GM12878 (cell line): ENCODE measurements around the gene NOL8. TPM values are rescaled to one million over a fixed set of nuclear protein-coding genes. Genes with fewer than 3 reads are reported as not detected.

ENCODE experiments used
- ATAC-seq: fragments of 200-7000 bp; cut with Tn5 transposase; 3 replicates; pipeline ENCODE4 v1.9.1; 2020; ENCODE audit warnings: mild to moderate bottlenecking, moderate library complexity
- BruUV-seq: library from RNA; stranded (reverse); fragments of 400-500 nt; replicated peaks from 2 replicates; lab custom pipeline; 2021; lab: Mats Ljungman, UMichigan
- CTCF ChIA-PET: fragments of 300-600 bp; sonication (Branson Sonifier 250); formaldehyde crosslinking; extraction: SDS; loops from one replicate; lab custom pipeline; 2021; ENCODE audit warnings: inconsistent platforms; lab: Yijun Ruan, JAX
- POLR2A ChIA-PET: fragments of 350-600 bp; formaldehyde crosslinking; extraction: SDS; loops from one replicate; lab custom pipeline; 2021; ENCODE audit warnings: inconsistent platforms; lab: Charles Lee
- RAD21 ChIA-PET: fragments of 300-600 bp; sonication (Branson Sonifier 250); formaldehyde crosslinking; loops from one replicate; lab custom pipeline; 2023; ENCODE audit warnings: antibody characterized with exemption; ENCODE audit not compliant: unreplicated experiment; lab: Charles Lee
- SMC1A ChIA-PET: fragments of 300-600 bp; sonication (Branson Sonifier 250); formaldehyde crosslinking; loops from one replicate; lab custom pipeline; 2023; ENCODE audit not compliant: unreplicated experiment, uncharacterized antibody; lab: Charles Lee
- DNase-seq: peaks from one replicate; pipeline ENCODE4 v3.0.0-alpha.2; 2011; ENCODE audit warnings: low read depth, low spot score
- FAIRE-seq: peaks from 3 replicates; lab custom pipeline; 2011; peaks lifted over from hg19 to GRCh38; lab: Jason Lieb, UNC
- H2AFZ ChIP-seq: 2 replicates; pipeline ENCODE4 v1.6.0; 2011; ENCODE audit warnings: low read depth, low read length, control low read depth; ENCODE audit not compliant: control insufficient read depth
- H3K27ac ChIP-seq: 2 replicates; pipeline ENCODE4 v1.5.1; 2011; ENCODE audit warnings: control low read depth; ENCODE audit not compliant: control insufficient read depth, insufficient read depth
- H3K27me3 ChIP-seq, 2 experiments: replicated peaks in 1 of 2; 2 replicates each; pipeline versions ENCODE4 v1.6.0 to v1.6.1; 2011; ENCODE audit warnings: low read length in 1 of 2; ENCODE audit not compliant: control insufficient read depth in 2 of 2, insufficient read depth in 2 of 2
- H3K36me3 ChIP-seq, 2 experiments: 2 replicates each; pipeline ENCODE4 v1.5.1; 2011; ENCODE audit warnings: low read length in 1 of 2; ENCODE audit not compliant: control insufficient read depth in 2 of 2, insufficient read depth in 2 of 2
- H3K4me1 ChIP-seq: 2 replicates; pipeline ENCODE4 v1.6.1; 2011; ENCODE audit warnings: mild to moderate bottlenecking, low read length, moderate library complexity, mixed read lengths; ENCODE audit not compliant: control insufficient read depth, insufficient read depth
- H3K4me2 ChIP-seq: 2 replicates; pipeline ENCODE4 v1.6.0; 2011; ENCODE audit warnings: control low read depth; ENCODE audit not compliant: control insufficient read depth, insufficient read depth
- H3K4me3 ChIP-seq: fragments of 200-600 bp; sonication (generic); 2 replicates; pipeline ENCODE4 v1.5.1; 2016
- H3K79me2 ChIP-seq: 2 replicates; pipeline ENCODE4 v1.6.0; 2011; ENCODE audit warnings: low read length; ENCODE audit not compliant: control insufficient read depth, insufficient read depth
- H3K9ac ChIP-seq: 2 replicates; pipeline ENCODE4 v1.8.0; 2011; ENCODE audit warnings: low read length, control low read depth, mixed read lengths; ENCODE audit not compliant: control insufficient read depth, insufficient read depth
- H3K9me3 ChIP-seq: replicated peaks from 3 replicates; pipeline ENCODE4 v1.5.1; 2011; ENCODE audit warnings: mild to moderate bottlenecking, low read length; ENCODE audit not compliant: control insufficient read depth, insufficient read depth
- H4K20me1 ChIP-seq: 2 replicates; pipeline ENCODE4 v1.6.0; 2011; ENCODE audit not compliant: control insufficient read depth, insufficient read depth
- IKZF1 ChIP-seq: fragments of 450-650 bp; conservative IDR thresholded peaks from 2 replicates; pipeline ENCODE4 v1.6.1; 2017; ENCODE audit warnings: antibody characterized with exemption, mild to moderate bottlenecking
- KAT2A ChIP-seq: conservative IDR thresholded peaks from 2 replicates; pipeline ENCODE4 v1.6.1; 2011; ENCODE audit warnings: low read depth, low read length; ENCODE audit not compliant: control insufficient read depth
- NFYB ChIP-seq: IDR thresholded peaks from 2 replicates; pipeline ENCODE4 v1.6.1; 2011; ENCODE audit warnings: low read depth, mild to moderate bottlenecking, low read length, improper control_type of control experiment, moderate library complexity; ENCODE audit not compliant: insufficient read depth
- REST ChIP-seq: IDR thresholded peaks from 2 replicates; pipeline ENCODE4 v1.6.1; 2012; ENCODE audit warnings: mild to moderate bottlenecking, low read depth, low read length
- SUZ12 ChIP-seq: fragments of 200-600 bp; sonication (generic); IDR thresholded peaks from one replicate; pipeline ENCODE4 v1.6.1; 2018; ENCODE audit warnings: antibody characterized with exemption, mild to moderate bottlenecking; ENCODE audit not compliant: unreplicated experiment
- TBL1XR1 ChIP-seq: IDR thresholded peaks from 2 replicates; pipeline ENCODE4 v1.6.1; 2012; ENCODE audit warnings: low read depth, low read length, improper control_type of control experiment
- ZZZ3 ChIP-seq: IDR thresholded peaks from 2 replicates; pipeline ENCODE4 v1.6.1; 2011; ENCODE audit warnings: low read depth; ENCODE audit not compliant: control insufficient read depth, insufficient read length
- WGBS: methylation state at CpG from one replicate; pipeline ENCODE4 v1.1.6; 2016; ENCODE audit warnings: low lambda C conversion rate; ENCODE audit not compliant: insufficient replicate concordance, insufficient coverage; ENCODE audit errors: missing lambda C conversion rate; 5-methylcytosine and 5-hydroxymethylcytosine counted together
- in situ Hi-C: fragments of 300-500 bp; cut with MboI; formaldehyde crosslinking; loops from 9 replicates; pipeline ENCODE4 v1.14.3; 2018; ENCODE audit warnings: mixed read lengths
- intact Hi-C: fragments of 100-400 bp; cut with micrococcal nuclease; formaldehyde crosslinking; loops from one replicate; pipeline ENCODE4 v1.14.2; 2022; ENCODE audit not compliant: unreplicated experiment
- polyA plus RNA-seq, 11 experiments: library from polyadenylated mRNA; depleted of rRNA in 4 of 11; unstranded in 6 of 11; stranded (reverse) in 5 of 11; fragments of >200 nt; fragmentation: Nextera tagmentation in 4 of 11; fragmentation: Illumina TruSeq in 1 of 11; extraction: Ambion mirVana in 4 of 11; extraction: Trizol in 1 of 11; gene quantifications; 1 replicate in 1 of 11; 2 replicates in 10 of 11; pipeline versions ENCODE4 v1.2.1 to v1.2.3, GENCODE V29; 2011 to 2016; ENCODE audit warnings: inconsistent platforms in 2 of 11, missing spikeins in 2 of 11, low read depth in 1 of 11
- total RNA-seq, 4 experiments: library from RNA; depleted of rRNA in 3 of 4; stranded (reverse); fragments of >200 nt in 3 of 4; fragmentation: Illumina TruSeq in 1 of 4; extraction: Trizol in 1 of 4; gene quantifications; 2 replicates each; pipeline versions ENCODE4 v1.2.1 to v1.2.3, GENCODE V29; 2013 to 2021

Gene NOL8
- total and polyA plus RNA-seq, 10 of the 15 experiments (the other 5 are each of a cell fraction or from before 2014, with no cell fraction given), result 33.6 to 58.6 (median 49.2) TPM

DNA sequence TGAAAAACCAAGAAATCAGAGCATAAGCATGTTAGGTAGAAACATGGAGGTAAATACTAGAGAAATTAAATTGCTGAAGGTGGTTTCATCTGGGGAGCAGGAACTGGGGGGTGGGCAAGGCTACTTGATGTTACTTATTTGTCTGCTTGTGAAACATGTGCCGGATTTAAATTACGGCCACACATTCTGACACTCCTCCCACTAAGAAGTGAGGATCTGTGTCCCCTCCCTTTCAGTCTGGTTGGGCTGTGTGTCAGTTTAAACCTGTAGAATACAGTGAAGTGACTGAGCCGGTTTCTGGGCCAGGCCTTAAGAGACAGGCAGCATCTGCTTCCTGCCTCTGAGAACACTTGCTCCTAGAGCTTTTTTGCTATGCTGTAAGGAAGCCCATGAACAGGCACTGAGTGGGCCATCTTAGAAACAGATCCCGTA lies 29.3 kb downstream of the NOL8 start:
- POLR2A ChIA-PET, result interaction anchor here (1.6 kb wide), 1 partner anchor 31 kb away, joined by 4 read pairs; no protein-coding TSS in a partner anchor
- Histone ChIP-seq H3K4me1 (peaks cover 17% of the 10 kb centered on the region), H3K4me2 (0 out of 2 replicates have a peak overlapping the region, but pooled peaks have one; percentile 7), H3K27ac (no peak overlapping the region), H4K20me1 (no peaks in the 10 kb centered on the region), H3K27me3 (no peaks in the 10 kb centered on the region), H2AFZ (no peak overlapping the region), H3K36me3 (peaks cover 0 to 24% of the 10 kb centered on the region in 2 experiments; a peak in 3 of 4 replicates), H3K4me3 (no peak overlapping the region), H3K9ac (no peak overlapping the region), H3K79me2 (peaks cover 42% of the 10 kb centered on the region), H3K9me3 (no peaks in the 10 kb centered on the region)
- FAIRE-seq (no peak), ATAC-seq (no peak), DNase-seq (no peak)
- TF ChIP-seq NFYB (no peak), IKZF1 (no peak), SUZ12 (no peak), KAT2A (no peak), REST (no peak), ZZZ3 (no peak), TBL1XR1 (no peak)
- WGBS, result 64% methylated on average over 4 of the region's 4 CpGs
- RAD21 ChIA-PET, result no interaction called here
- BruUV-seq, result no TSS peak
- in situ Hi-C loops, result no loop called here
- CTCF ChIA-PET, result interaction anchor here (0.7 to 2.3 kb wide), 2 partner anchors 25 to 157 kb away, joined by 3 to 6 read pairs; no protein-coding TSS in a partner anchor
- SMC1A ChIA-PET, result no interaction called here
- intact Hi-C loops, result no loop called here
